Measurements from ENCODE around the gene GOLGA6L10.

Gene GOLGA6L10

GRCh38 chr15:82298032-82298431, 51.2 kb downstream of the GOLGA6L10 start:
- DNase-seq = no peak

- DNase-seq = no peak
These were observed 51.7 kb downstream of the GOLGA6L10 start for GRCh38 chr15:82297546-82297945.

- no peak for DNase-seq
These were observed 55.1 kb downstream of the GOLGA6L10 start for GRCh38 chr15:82294061-82294690.

- no peak for DNase-seq
These were observed 57.0 kb downstream of the GOLGA6L10 start for GRCh38 chr15:82292271-82292670.

Data from NCI-H1417 (cell line).